H1 (cell line): ENCODE measurements around the gene LGALS1. TPM values are rescaled to one million over a fixed set of nuclear protein-coding genes. Genes with fewer than 3 reads are reported as not detected.

Experiments
- ASH2L ChIP-seq: fragments of 200-600, 300-600 bp; sonication (generic); IDR thresholded peaks from one replicate; pipeline ENCODE4 v1.7.1; 2017; ENCODE audit warnings: low read length
- BACH1 ChIP-seq: IDR thresholded peaks from 2 replicates; pipeline ENCODE4 v1.6.1; 2012; ENCODE audit warnings: low read length, improper control_type of control experiment
- BCL11A ChIP-seq, 2 experiments: IDR thresholded peaks; one replicate each; pipeline ENCODE4 v1.6.1; 2011; ENCODE audit warnings: low read depth in 2 of 2, low read length in 2 of 2, mild to moderate bottlenecking in 2 of 2
- BRCA1 ChIP-seq: IDR thresholded peaks from 2 replicates; pipeline ENCODE4 v1.6.1; 2012; ENCODE audit warnings: low read depth, low read length, improper control_type of control experiment
- CREB1 ChIP-seq: IDR thresholded peaks from 2 replicates; pipeline ENCODE4 v1.6.1; 2012; ENCODE audit warnings: inconsistent platforms
- EZH2 ChIP-seq: fragments of 200-600 bp; sonication (generic); IDR thresholded peaks from 2 replicates; pipeline ENCODE4 v1.7.1; 2012; ENCODE audit warnings: low read depth, mild to moderate bottlenecking, moderate library complexity, low read length, inconsistent platforms; ENCODE audit not compliant: severe bottlenecking
- HDAC2 ChIP-seq, 2 experiments: fragments of 300-600 bp in 1 of 2; sonication (generic) in 1 of 2; IDR thresholded peaks; 2 replicates each; pipeline ENCODE4 v1.6.1; 2011 to 2012; ENCODE audit warnings: low read depth in 2 of 2, low read length in 2 of 2, mild to moderate bottlenecking in 2 of 2, moderate library complexity in 2 of 2, borderline replicate concordance in 1 of 2, inconsistent platforms in 1 of 2
- KDM1A ChIP-seq: fragments of 200-600, 300-600 bp; sonication (generic); IDR thresholded peaks from 2 replicates; pipeline ENCODE4 v1.7.1; 2016; ENCODE audit warnings: mild to moderate bottlenecking, low read length, borderline replicate concordance
- KDM5A ChIP-seq: fragments of 200-600 bp; IDR thresholded peaks from 2 replicates; pipeline ENCODE4 v1.7.1; 2012; ENCODE audit warnings: mild to moderate bottlenecking, low read length, inconsistent platforms, mixed read lengths
- MAFK ChIP-seq: IDR thresholded peaks from 2 replicates; pipeline ENCODE4 v1.6.1; 2012; ENCODE audit warnings: low read depth, mild to moderate bottlenecking, improper control_type of control experiment, low read length
- PHF8 ChIP-seq: fragments of 200-600 bp; sonication (generic); conservative IDR thresholded peaks from 2 replicates; pipeline ENCODE4 v1.7.1; 2012; ENCODE audit warnings: low read depth, mild to moderate bottlenecking, inconsistent platforms, low read length, moderate library complexity
- POLR2AphosphoS5 ChIP-seq: IDR thresholded peaks from 2 replicates; pipeline ENCODE4 v1.6.1; 2011; ENCODE audit warnings: low read depth, low read length
- POU5F1 ChIP-seq: IDR thresholded peaks from 2 replicates; pipeline ENCODE4 v1.6.1; 2011; ENCODE audit warnings: low read depth, mild to moderate bottlenecking, low read length, moderate library complexity
- RBBP5 ChIP-seq: IDR thresholded peaks from 2 replicates; pipeline ENCODE4 v1.7.1; 2012; ENCODE audit warnings: low read depth, mild to moderate bottlenecking, inconsistent platforms, low read length, moderate library complexity, borderline replicate concordance
- RFX5 ChIP-seq: IDR thresholded peaks from 2 replicates; pipeline ENCODE4 v1.6.1; 2011; ENCODE audit warnings: low read depth, low read length, improper control_type of control experiment, borderline replicate concordance
- RNF2 ChIP-seq: fragments of 200-900, 300-1000 bp; sonication (generic); IDR thresholded peaks from 2 replicates; pipeline ENCODE4 v1.7.1; 2016; ENCODE audit warnings: borderline replicate concordance, low read depth, mild to moderate bottlenecking, antibody characterized with exemption, low read length; ENCODE audit not compliant: poor library complexity, severe bottlenecking; ENCODE audit errors: missing control alignments
- RXRA ChIP-seq: IDR thresholded peaks from 2 replicates; pipeline ENCODE4 v1.6.1; 2011; ENCODE audit warnings: low read depth, mild to moderate bottlenecking, low read length, moderate library complexity; ENCODE audit not compliant: insufficient read depth
- SAP30 ChIP-seq: fragments of 300-600 bp; sonication (generic); IDR thresholded peaks from 2 replicates; pipeline ENCODE4 v1.7.1; 2012; ENCODE audit warnings: low read length, moderate library complexity, mild to moderate bottlenecking, inconsistent platforms; ENCODE audit not compliant: insufficient read depth, insufficient replicate concordance
- SP4 ChIP-seq: IDR thresholded peaks from 2 replicates; pipeline ENCODE4 v1.6.1; 2012; ENCODE audit warnings: low read length, inconsistent platforms
- TAF1 ChIP-seq: IDR thresholded peaks from 2 replicates; pipeline ENCODE4 v1.6.1; 2011; ENCODE audit warnings: mild to moderate bottlenecking, low read depth, low read length
- ZNF274 ChIP-seq: IDR thresholded peaks from 2 replicates; pipeline ENCODE4 v1.7.0; 2012; ENCODE audit warnings: low read length, borderline replicate concordance; ENCODE audit errors: extremely low read depth
- polyA plus RNA-seq, 7 experiments: library from polyadenylated mRNA; depleted of rRNA in 3 of 7; stranded (reverse) in 5 of 7; unstranded in 2 of 7; fragments of >200 nt in 5 of 7; fragments of 200-250 nt in 2 of 7; gene quantifications; 1 replicate in 5 of 7; 2 replicates in 1 of 7; 4 replicates in 1 of 7; pipeline versions ENCODE4 v1.2.1 to v1.2.3, GENCODE V29; 2011 to 2013; ENCODE audit warnings: missing spikeins in 2 of 7, mixed read lengths in 2 of 7
- total RNA-seq: library from RNA; stranded (reverse); fragmentation: NEBNext Ultra II Directional; extraction: Animal tissue kit (Norgen Biotek cat#: 25700); gene quantifications from 2 replicates; pipeline ENCODE4 v1.2.1, GENCODE V29; 2021
- TF ChIP-seq, protein P1 (sequence below): IDR thresholded peaks from 2 replicates; pipeline ENCODE4 v1.6.1; 2012; ENCODE audit warnings: inconsistent platforms
- TF ChIP-seq, protein P2 (sequence below): IDR thresholded peaks from 2 replicates; pipeline ENCODE4 v1.6.1; 2012; ENCODE audit warnings: inconsistent platforms
- TF ChIP-seq, protein P3 (sequence below): IDR thresholded peaks from 2 replicates; pipeline ENCODE4 v1.6.1; 2011; ENCODE audit warnings: low read depth, mild to moderate bottlenecking, low read length; ENCODE audit not compliant: insufficient read depth

Gene LGALS1
- total and polyA plus RNA-seq, 2 of the 8 experiments (the other 6 are each of a cell fraction or from before 2014, with no cell fraction given), result 12.0 to 92.4 TPM

DNA sequence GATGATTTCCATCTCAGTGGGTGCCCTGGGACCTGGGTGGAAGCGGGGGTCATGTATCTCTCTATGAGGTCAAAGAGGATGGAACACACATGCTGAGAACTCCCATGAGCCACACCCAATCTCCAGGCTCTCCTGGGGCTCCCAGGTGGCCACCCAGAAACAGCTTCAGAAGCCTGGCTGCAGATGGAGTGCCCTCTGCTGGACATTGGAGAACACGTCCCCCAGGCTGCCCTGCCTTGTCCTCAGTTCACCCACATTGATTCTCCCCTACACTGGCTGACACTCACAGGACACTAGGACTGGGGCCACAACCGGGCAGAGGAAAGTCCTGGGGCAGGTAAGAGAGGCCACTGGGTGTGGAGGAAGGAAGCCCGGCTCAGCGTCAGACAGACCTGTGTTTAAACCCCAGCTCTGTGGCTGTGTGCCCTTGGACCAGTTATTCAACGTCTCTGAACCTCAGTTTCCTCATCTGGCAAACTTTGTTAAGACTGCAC is 6.2 kb downstream of the LGALS1 start (continued):
- TF ChIP-seq, protein P1, sequence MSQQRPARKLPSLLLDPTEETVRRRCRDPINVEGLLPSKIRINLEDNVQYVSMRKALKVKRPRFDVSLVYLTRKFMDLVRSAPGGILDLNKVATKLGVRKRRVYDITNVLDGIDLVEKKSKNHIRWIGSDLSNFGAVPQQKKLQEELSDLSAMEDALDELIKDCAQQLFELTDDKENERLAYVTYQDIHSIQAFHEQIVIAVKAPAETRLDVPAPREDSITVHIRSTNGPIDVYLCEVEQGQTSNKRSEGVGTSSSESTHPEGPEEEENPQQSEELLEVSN, result peak; percentile 67
- no peak for TF ChIP-seq BACH1
- TF ChIP-seq TAF1, result no peak
- TF ChIP-seq, protein P2, sequence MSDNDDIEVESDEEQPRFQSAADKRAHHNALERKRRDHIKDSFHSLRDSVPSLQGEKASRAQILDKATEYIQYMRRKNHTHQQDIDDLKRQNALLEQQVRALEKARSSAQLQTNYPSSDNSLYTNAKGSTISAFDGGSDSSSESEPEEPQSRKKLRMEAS, result peak; percentile 79; the same call in 1 of the 2 replicates
- TF ChIP-seq EZH2, result no peak
- no peak for TF ChIP-seq ZNF274
- no peak for TF ChIP-seq SP4
- TF ChIP-seq SAP30, result no peak
- TF ChIP-seq BCL11A (IDR thresholded peaks at IDR 0.05; ENCODE audit: low read depth in 2 of 2, low read length in 2 of 2), result no peak
- TF ChIP-seq PHF8, result no peak
- TF ChIP-seq POU5F1, result no peak
- 0 out of 4 replicates have a peak, but pooled peaks of 1 of the 2 experiments have one; percentile 70 for TF ChIP-seq HDAC2 (IDR thresholded peaks at IDR 0.05; ENCODE audit: borderline replicate concordance in 1 of 2, low read depth in 2 of 2, low read length in 2 of 2)
- no peak for TF ChIP-seq RFX5
- TF ChIP-seq CREB1, result 0 out of 2 replicates have a peak, but pooled peaks have one; percentile 18
- peak; percentile 92 for TF ChIP-seq RXRA
- no peak for TF ChIP-seq KDM5A
- TF ChIP-seq ASH2L, result no peak
- TF ChIP-seq KDM1A, result no peak
- TF ChIP-seq, protein P3, sequence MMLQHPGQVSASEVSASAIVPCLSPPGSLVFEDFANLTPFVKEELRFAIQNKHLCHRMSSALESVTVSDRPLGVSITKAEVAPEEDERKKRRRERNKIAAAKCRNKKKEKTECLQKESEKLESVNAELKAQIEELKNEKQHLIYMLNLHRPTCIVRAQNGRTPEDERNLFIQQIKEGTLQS, result no peak
- TF ChIP-seq MAFK, result no peak
- TF ChIP-seq RNF2, result no peak
- TF ChIP-seq RBBP5, result no peak
- TF ChIP-seq BRCA1, result 0 out of 2 replicates have a peak, but pooled peaks have one; percentile 14
- TF ChIP-seq POLR2AphosphoS5, result no peak
